Rectal smooth muscle tissue (tissue), 1 donor: ENCODE results near the gene THAP11.

Experiments used
- H3K27ac ChIP-seq: one replicate; pipeline ENCODE4 v1.7.0; 2013; ENCODE audit warnings: low read depth, low read length, inconsistent platforms
- H3K27me3 ChIP-seq: one replicate; pipeline ENCODE4 v1.7.0; 2013; ENCODE audit warnings: low read length; ENCODE audit not compliant: control insufficient read depth, insufficient read depth
- H3K36me3 ChIP-seq: one replicate; pipeline ENCODE4 v1.7.0; 2013; ENCODE audit warnings: low read length; ENCODE audit not compliant: control insufficient read depth, insufficient read depth
- H3K4me1 ChIP-seq: one replicate; pipeline ENCODE4 v1.7.0; 2013; ENCODE audit warnings: low read length; ENCODE audit not compliant: control insufficient read depth, insufficient read depth
- H3K4me3 ChIP-seq: one replicate; pipeline ENCODE4 v1.7.0; 2013; ENCODE audit warnings: low read length
- H3K9ac ChIP-seq: one replicate; pipeline ENCODE4 v1.7.0; 2013; ENCODE audit warnings: low read length

Gene THAP11

GRCh38 chr16:67842509-67843342 is 606 bp downstream of the THAP11 start:
- no peaks in the 10 kb centered on the region for H3K36me3 ChIP-seq
- H3K4me1 ChIP-seq: peaks cover 37% of the 10 kb centered on the region
- H3K27ac ChIP-seq: peak overlapping the region; percentile 100
- no peaks in the 10 kb centered on the region for H3K27me3 ChIP-seq
- peak overlapping the region; percentile 98 for H3K4me3 ChIP-seq
- peak overlapping the region; percentile 70 for H3K9ac ChIP-seq

DNA sequence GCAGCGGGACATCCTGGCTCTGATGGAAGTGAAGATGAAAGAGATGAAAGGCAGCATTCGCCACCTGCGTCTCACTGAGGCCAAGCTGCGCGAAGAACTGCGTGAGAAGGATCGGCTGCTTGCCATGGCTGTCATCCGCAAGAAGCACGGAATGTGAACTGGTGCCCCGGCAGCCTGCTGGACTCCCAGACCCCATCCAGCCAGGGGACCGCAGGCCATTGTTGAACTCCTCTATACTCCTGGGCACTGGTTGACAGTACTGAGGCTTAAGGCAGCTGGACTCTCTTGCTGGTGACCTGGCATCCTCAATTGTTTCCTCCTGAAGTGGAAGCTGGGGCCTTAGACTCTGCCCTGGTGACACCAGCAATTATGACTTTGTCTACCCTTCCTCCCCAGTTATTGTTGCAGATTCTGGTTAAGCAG is 1.2 kb downstream of the THAP11 start:
- Histone ChIP-seq H3K9ac (peak overlapping the region; percentile 70), H3K27ac (peak overlapping the region; percentile 100), H3K27me3 (no peaks in the 10 kb centered on the region), H3K36me3 (no peaks in the 10 kb centered on the region), H3K4me1 (peaks cover 41% of the 10 kb centered on the region), H3K4me3 (peak overlapping the region; percentile 98)

- Histone ChIP-seq H3K4me3 (peak overlapping the region; percentile 46), H3K36me3 (no peaks in the 10 kb centered on the region), H3K27me3 (no peaks in the 10 kb centered on the region), H3K4me1 (peaks cover 41% of the 10 kb centered on the region), H3K9ac (peak overlapping the region; percentile 61), H3K27ac (peak overlapping the region; percentile 42)
Measured at GRCh38 chr16:67844497-67844896, 2.4 kb downstream of the THAP11 start.

GRCh38 chr16:67845291-67846062 is 3.4 kb downstream of the THAP11 start:
- H3K9ac ChIP-seq: peak overlapping the region; percentile 73
- H3K27me3 ChIP-seq: no peaks in the 10 kb centered on the region
- H3K27ac ChIP-seq: peak overlapping the region; percentile 96
- peaks cover 41% of the 10 kb centered on the region for H3K4me1 ChIP-seq
- H3K36me3 ChIP-seq: no peaks in the 10 kb centered on the region
- peak overlapping the region; percentile 91 for H3K4me3 ChIP-seq

DNA sequence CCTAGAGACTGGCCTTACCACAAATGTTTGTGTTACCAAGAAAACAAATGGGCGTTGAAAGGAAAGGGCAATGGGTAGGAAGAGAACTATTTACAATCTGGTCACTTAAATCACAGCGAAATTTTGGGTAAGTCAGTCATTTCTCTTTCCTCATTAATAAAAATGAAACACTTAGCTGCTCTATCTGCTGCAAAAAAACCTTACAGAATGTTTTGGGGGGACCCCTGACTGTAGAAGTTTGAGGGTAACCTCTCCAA is 3.9 kb downstream of the THAP11 start:
- peak overlapping the region; percentile 81 for H3K9ac ChIP-seq
- no peaks in the 10 kb centered on the region for H3K27me3 ChIP-seq
- no peaks in the 10 kb centered on the region for H3K36me3 ChIP-seq
- peak overlapping the region; percentile 91 for H3K4me3 ChIP-seq
- peaks cover 41% of the 10 kb centered on the region for H3K4me1 ChIP-seq
- H3K27ac ChIP-seq: peak overlapping the region; percentile 96

DNA sequence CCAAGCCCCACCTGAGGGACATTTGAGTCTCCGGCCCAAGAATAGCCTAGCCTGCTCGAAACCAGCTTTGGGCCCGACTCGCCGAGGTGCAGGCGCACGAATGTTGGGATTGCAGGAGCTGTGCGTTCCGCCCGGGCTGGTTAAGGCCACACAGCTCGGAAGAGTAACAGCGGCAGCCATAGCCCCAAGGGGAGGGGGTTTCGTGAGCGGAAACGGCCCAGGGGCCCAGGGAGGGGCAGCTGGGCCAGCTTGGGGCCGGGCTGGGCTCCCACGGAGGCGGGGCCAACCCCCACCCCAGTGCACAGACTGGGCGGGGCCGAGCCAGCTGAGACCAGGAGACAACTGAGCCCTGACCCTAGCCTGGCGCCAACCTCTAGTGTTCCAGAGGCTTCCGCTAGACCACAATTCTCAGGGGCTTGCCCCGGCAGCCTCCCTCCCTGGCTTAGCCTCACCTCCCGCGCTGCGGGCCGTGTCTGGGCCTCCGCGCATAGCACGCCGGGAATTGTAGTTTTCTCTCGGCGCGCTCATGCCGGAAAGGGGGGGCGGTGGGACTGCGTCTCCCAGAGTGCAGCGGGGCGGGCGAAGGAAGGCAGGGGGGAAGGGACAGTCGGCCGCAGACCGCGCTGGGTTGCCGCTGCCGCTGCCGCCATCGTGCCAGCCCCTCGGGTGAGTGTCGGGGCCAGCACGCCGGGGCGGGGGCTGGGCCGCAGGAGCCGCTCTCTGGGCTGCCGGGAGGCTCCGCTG is 4.4 kb downstream of the THAP11 start, which contains the start of gene NUTF2:
TSS of gene NUTF2 (plus strand) at position 614 of the 744 bp plus-strand sequence. CDS start 18,198 bp downstream, outside the sequence.
- Histone ChIP-seq H3K36me3 (no peaks in the 10 kb centered on the region), H3K9ac (peak within 1 kb of the TSS; percentile 81), H3K4me1 (peaks cover 38% of the 10 kb centered on the region), H3K27me3 (no peaks in the 10 kb centered on the region), H3K27ac (peak within 1 kb of the TSS; percentile 96), H3K4me3 (peak within 1 kb of the TSS; percentile 91)

DNA sequence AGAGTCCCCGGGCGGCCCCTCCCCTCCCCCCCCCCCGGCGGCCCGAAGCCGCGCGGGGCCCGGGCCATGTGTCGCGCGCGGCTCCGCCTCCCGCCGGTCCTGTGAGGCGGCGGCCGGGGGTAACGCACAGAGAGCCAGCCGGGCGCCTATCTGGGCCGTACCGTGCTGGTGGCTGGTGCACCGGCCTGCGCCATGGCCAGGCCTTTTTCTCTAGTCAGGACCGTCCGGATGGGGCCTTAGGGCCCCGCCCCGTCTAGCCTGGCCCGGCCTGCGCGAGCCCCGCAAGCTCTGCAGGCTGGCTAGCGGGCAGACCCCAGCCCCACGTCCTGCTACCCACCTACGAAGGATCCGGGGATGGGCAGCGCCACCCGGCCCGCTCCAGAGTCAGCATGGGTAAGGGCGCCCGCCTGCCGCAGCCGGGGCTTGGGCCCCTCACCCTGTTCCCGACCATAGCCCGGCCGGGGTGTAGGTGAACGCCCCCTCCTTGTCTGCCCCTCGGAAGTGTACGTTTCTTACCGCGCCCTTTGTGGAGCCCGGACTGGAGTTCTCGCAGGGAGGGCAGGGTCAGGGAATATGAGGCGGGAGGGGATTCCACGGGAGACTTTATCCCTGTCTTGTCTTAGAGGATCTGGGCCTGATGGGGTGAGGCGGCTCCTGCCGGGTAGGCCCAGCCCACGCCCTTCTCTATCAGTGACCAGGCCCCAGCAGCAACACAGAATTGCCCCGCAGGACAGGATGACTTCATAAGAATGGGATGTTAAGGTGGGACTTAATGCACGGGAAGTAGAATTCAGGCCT is 5.1 kb downstream of the THAP11 start, which contains the start of gene CENPT:
TSS of gene CENPT (minus strand) at position 630 of the 798 bp plus-strand sequence. CDS start 13,834 bp downstream, outside the sequence.
- Histone ChIP-seq H3K4me3 (peak within 1 kb of the TSS; percentile 91), H3K4me1 (peaks cover 37% of the 10 kb centered on the region), H3K27ac (peak within 1 kb of the TSS; percentile 96), H3K36me3 (no peaks in the 10 kb centered on the region), H3K27me3 (no peaks in the 10 kb centered on the region), H3K9ac (peak within 1 kb of the TSS; percentile 81)

DNA sequence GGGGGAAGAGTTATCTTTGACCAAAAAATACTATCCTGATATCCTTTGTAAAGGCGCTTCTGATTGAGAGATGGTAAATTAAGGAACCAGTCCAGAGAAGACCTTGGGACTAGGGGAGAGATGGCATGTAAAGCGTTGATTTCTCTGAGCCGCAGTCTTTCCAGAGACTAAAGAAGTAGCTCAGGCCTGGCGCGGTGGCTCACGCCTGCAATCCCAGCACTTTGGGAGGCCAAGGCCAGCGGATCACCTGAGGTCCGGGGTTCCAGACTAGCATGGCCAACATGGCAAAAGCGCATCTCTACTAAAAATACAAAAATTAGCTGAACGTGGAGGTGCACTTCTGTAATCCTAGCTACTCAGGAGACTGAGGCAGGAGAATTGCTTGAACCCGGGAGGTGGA is 6.0 kb downstream of the THAP11 start:
- H3K9ac ChIP-seq: no peak overlapping the region
- no peak overlapping the region for H3K27ac ChIP-seq
- peaks cover 34% of the 10 kb centered on the region for H3K4me1 ChIP-seq
- peak overlapping the region; percentile 91 for H3K4me3 ChIP-seq
- H3K27me3 ChIP-seq: no peaks in the 10 kb centered on the region
- no peaks in the 10 kb centered on the region for H3K36me3 ChIP-seq

DNA sequence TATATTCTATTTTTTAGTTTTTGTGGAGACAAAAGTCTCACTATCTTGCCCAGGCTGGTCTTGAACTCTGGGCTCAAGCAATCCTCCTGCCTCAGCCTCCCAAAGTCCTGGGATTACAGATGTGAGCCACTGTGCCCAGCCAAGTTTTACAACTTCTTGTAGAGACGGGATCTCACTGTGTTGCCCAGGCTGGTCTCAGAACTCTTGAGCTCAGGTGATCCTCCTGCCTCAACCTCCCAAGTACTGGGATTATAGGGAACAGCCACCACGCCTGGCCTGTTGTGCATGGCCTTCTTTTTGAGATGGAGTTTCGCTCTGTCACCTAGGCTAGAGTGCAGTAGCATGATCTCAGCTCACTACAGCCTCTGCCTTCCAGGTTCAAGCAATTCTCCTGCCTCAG is 11.6 kb downstream of the THAP11 start:
- H3K4me3 ChIP-seq: no peak overlapping the region
- H3K27ac ChIP-seq: no peak overlapping the region
- no peaks in the 10 kb centered on the region for H3K36me3 ChIP-seq
- peaks cover 14% of the 10 kb centered on the region for H3K4me1 ChIP-seq
- H3K9ac ChIP-seq: no peak overlapping the region
- H3K27me3 ChIP-seq: no peaks in the 10 kb centered on the region

- Histone ChIP-seq H3K36me3 (peaks cover 3% of the 10 kb centered on the region), H3K4me1 (peaks cover 14% of the 10 kb centered on the region), H3K27me3 (no peaks in the 10 kb centered on the region), H3K27ac (no peak overlapping the region), H3K4me3 (no peak overlapping the region), H3K9ac (no peak overlapping the region)
Measured at GRCh38 chr16:67855789-67856188, 13.7 kb downstream of the THAP11 start.

- H3K4me3 ChIP-seq: no peak overlapping the region
- H3K27ac ChIP-seq: peak overlapping the region; percentile 51
- H3K36me3 ChIP-seq: peaks cover 3% of the 10 kb centered on the region
- H3K9ac ChIP-seq: no peak overlapping the region
- H3K4me1 ChIP-seq: peaks cover 14% of the 10 kb centered on the region
- no peaks in the 10 kb centered on the region for H3K27me3 ChIP-seq
Measured at GRCh38 chr16:67856927-67857546, 14.9 kb downstream of the THAP11 start.
